MM.1S (cell line): Measurements from ENCODE around the gene ZPBP.

ENCODE experiments used
- DNase-seq: peaks from one replicate; pipeline ENCODE4 v3.0.0-alpha.2; 2015
- H2AFZ ChIP-seq: fragments of 300-600 bp; sonication (generic); 2 replicates; pipeline ENCODE4 v1.6.0; 2016; ENCODE audit warnings: antibody characterized with exemption, low read length
- H3F3A ChIP-seq: fragments of 300-600 bp; sonication (generic); 2 replicates; pipeline ENCODE4 v1.6.1; 2016; ENCODE audit warnings: mild to moderate bottlenecking, antibody characterized with exemption, low read length, moderate library complexity, mixed read lengths; ENCODE audit not compliant: insufficient read depth
- H3K27ac ChIP-seq: fragments of 300-600 bp; sonication (generic); 2 replicates; pipeline ENCODE4 v1.5.1; 2016; ENCODE audit warnings: mild to moderate bottlenecking, low read length
- H3K27me3 ChIP-seq: fragments of 300-600 bp; sonication (generic); replicated peaks from 2 replicates; pipeline ENCODE4 v1.6.0; 2016; ENCODE audit warnings: low read length; ENCODE audit not compliant: insufficient read depth
- H3K36me3 ChIP-seq: fragments of 300-600 bp; sonication (generic); replicated peaks from 2 replicates; pipeline ENCODE4 v1.6.1; 2016; ENCODE audit warnings: mild to moderate bottlenecking, low read length, mixed read lengths; ENCODE audit not compliant: insufficient read depth
- H3K4me1 ChIP-seq: fragments of 300-600 bp; sonication (generic); 2 replicates; pipeline ENCODE4 v1.6.1; 2016; ENCODE audit warnings: low read length, mixed read lengths
- H3K4me2 ChIP-seq: fragments of 300-600 bp; sonication (generic); 2 replicates; pipeline ENCODE4 v1.6.0; 2016; ENCODE audit warnings: low read depth, low read length
- H3K4me3 ChIP-seq: fragments of 300-600 bp; sonication (generic); 2 replicates; pipeline ENCODE4 v1.5.1; 2016; ENCODE audit warnings: low read length, mixed read lengths
- H3K79me2 ChIP-seq: fragments of 300-600 bp; sonication (generic); 2 replicates; pipeline ENCODE4 v1.6.1; 2016; ENCODE audit warnings: mixed run types, low read length, mixed read lengths
- H3K9ac ChIP-seq: fragments of 300-600 bp; sonication (generic); 2 replicates; pipeline ENCODE4 v1.6.1; 2016; ENCODE audit warnings: low read length, mixed read lengths
- H3K9me2 ChIP-seq: fragments of 300-600 bp; sonication (generic); replicated peaks from 2 replicates; pipeline ENCODE4 v1.6.1; 2016; ENCODE audit warnings: mild to moderate bottlenecking, low read length, mixed read lengths; ENCODE audit not compliant: insufficient read depth
- H3K9me3 ChIP-seq: fragments of 300-600 bp; sonication (generic); replicated peaks from 2 replicates; pipeline ENCODE4 v1.6.1; 2016; ENCODE audit warnings: mild to moderate bottlenecking, low read length, mixed read lengths; ENCODE audit not compliant: insufficient read depth
- H4K20me1 ChIP-seq: fragments of 300-600 bp; sonication (generic); 2 replicates; pipeline ENCODE4 v1.6.1; 2016; ENCODE audit warnings: mild to moderate bottlenecking, low read length, moderate library complexity, mixed read lengths; ENCODE audit not compliant: insufficient read depth
- EZH2 ChIP-seq: fragments of 300-600 bp; sonication (generic); optimal IDR thresholded peaks from 2 replicates; pipeline ENCODE3; 2017; ENCODE audit warnings: low read depth, mild to moderate bottlenecking, antibody characterized with exemption, low read length, mixed read lengths
- EZH2phosphoT487 ChIP-seq: fragments of 300-600 bp; sonication (generic); IDR thresholded peaks from 2 replicates; pipeline ENCODE4 v1.6.1; 2018; ENCODE audit warnings: antibody characterized with exemption, low read length
- TF ChIP-seq, protein P1 (sequence below): fragments of 300-600 bp; sonication (generic); IDR thresholded peaks from 2 replicates; pipeline ENCODE4 v1.5.1; 2016; ENCODE audit warnings: antibody characterized with exemption, low read length, mixed read lengths

Gene ZPBP

DNA sequence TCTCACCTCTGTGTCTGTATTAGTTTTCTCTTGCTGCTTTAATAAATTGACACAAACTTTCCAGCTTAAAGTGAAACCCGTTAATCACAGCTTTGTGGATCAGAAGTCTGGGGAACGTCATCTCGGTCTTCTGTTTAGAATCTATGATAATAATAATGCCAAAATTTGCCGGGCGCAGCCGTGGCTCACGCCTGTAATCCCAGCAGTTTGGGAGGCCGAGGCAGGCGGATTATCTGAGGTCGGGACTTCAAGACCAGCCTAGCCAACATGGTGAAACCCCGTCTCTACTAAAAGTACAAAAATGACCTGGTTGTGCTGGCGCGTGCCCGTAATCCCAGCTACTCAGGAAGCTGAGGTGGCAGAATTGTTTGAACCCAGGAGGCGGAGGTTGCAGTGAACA is 8.8 kb upstream of the ZPBP start:
- Histone ChIP-seq H3F3A (no peaks in the 10 kb centered on the region), H3K9me2 (no peaks in the 10 kb centered on the region), H4K20me1 (no peaks in the 10 kb centered on the region), H3K9ac (no peak overlapping the region), H3K4me1 (no peaks in the 10 kb centered on the region), H3K9me3 (no peaks in the 10 kb centered on the region), H3K79me2 (no peaks in the 10 kb centered on the region), H2AFZ (no peak overlapping the region), H3K4me2 (no peak overlapping the region), H3K4me3 (no peak overlapping the region), H3K27me3 (no peaks in the 10 kb centered on the region), H3K36me3 (no peaks in the 10 kb centered on the region), H3K27ac (no peak overlapping the region)
- TF ChIP-seq EZH2 (no peak), EZH2phosphoT487 (no peak)
- TF ChIP-seq, protein P1, sequence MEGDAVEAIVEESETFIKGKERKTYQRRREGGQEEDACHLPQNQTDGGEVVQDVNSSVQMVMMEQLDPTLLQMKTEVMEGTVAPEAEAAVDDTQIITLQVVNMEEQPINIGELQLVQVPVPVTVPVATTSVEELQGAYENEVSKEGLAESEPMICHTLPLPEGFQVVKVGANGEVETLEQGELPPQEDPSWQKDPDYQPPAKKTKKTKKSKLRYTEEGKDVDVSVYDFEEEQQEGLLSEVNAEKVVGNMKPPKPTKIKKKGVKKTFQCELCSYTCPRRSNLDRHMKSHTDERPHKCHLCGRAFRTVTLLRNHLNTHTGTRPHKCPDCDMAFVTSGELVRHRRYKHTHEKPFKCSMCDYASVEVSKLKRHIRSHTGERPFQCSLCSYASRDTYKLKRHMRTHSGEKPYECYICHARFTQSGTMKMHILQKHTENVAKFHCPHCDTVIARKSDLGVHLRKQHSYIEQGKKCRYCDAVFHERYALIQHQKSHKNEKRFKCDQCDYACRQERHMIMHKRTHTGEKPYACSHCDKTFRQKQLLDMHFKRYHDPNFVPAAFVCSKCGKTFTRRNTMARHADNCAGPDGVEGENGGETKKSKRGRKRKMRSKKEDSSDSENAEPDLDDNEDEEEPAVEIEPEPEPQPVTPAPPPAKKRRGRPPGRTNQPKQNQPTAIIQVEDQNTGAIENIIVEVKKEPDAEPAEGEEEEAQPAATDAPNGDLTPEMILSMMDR = no peak
- DNase-seq = no peak

DNA sequence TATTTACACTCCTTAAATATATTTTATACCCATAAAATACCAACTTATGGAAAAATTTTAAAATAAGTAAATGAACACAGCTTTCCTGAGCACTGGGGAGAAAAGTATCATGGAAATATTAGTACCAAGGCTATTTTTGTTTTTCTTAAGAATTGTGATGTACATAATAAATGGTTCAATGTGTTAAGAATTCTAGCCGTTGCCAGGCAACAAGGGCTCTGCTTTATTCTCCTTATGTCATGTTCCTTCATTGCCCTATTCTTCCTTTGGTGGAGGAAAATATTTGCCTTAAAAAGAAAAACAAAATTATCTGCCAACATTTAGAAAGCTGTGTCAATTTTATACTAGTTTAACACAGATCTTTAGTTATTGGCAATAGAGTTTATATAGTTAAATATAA is 2.6 kb upstream of the ZPBP start:
- Histone ChIP-seq H4K20me1 (no peaks in the 10 kb centered on the region), H3K9me3 (no peaks in the 10 kb centered on the region), H3K36me3 (no peaks in the 10 kb centered on the region), H3K27ac (no peak overlapping the region), H3K4me2 (no peak overlapping the region), H3F3A (no peaks in the 10 kb centered on the region), H3K9me2 (no peaks in the 10 kb centered on the region), H3K79me2 (no peaks in the 10 kb centered on the region), H3K4me3 (no peak overlapping the region), H2AFZ (no peak overlapping the region), H3K4me1 (no peaks in the 10 kb centered on the region), H3K27me3 (no peaks in the 10 kb centered on the region), H3K9ac (no peak overlapping the region)
- no peak for DNase-seq
- no peak for TF ChIP-seq EZH2
- no peak for TF ChIP-seq EZH2phosphoT487
- TF ChIP-seq, protein P1 = no peak

DNA sequence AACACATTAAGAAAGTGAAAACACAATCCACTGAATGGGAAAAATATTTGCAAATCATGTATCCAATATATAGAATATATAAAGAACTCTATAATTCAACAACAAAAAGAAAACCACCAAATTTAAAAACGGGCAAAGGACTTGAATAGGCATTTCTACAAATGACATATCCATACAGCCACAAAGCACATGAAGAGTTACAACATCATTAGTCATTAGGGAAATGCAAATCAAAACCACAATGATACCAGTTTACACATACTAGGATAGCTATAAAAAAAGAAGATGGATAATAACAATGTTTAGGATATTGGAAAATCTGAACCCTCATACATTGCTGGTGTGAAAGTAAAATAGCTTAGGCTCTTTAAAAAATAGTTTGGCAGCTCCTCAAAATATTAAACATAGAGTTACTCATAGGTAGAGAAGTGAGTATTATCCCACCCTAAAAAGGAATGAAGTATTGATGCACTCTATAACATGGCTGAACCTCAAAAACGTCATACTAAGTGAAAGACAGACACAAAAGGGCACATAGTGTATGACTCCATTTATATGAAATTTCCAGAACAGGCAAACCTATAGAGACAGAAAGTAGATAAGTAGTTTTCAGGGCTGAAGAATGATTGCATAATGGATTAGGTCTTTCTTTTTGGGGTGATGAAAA is 4.5 kb downstream of the ZPBP start:
- H2AFZ ChIP-seq = no peak overlapping the region
- H3K36me3 ChIP-seq = no peaks in the 10 kb centered on the region
- H3K27ac ChIP-seq = no peak overlapping the region
- no peaks in the 10 kb centered on the region for H3K9me2 ChIP-seq
- H3K27me3 ChIP-seq = no peaks in the 10 kb centered on the region
- H3K4me2 ChIP-seq = no peak overlapping the region
- no peaks in the 10 kb centered on the region for H3K4me1 ChIP-seq
- H3K9ac ChIP-seq = no peak overlapping the region
- no peaks in the 10 kb centered on the region for H3K79me2 ChIP-seq
- H3K4me3 ChIP-seq = no peak overlapping the region
- TF ChIP-seq EZH2phosphoT487 (no peak), EZH2 (no peak)
- TF ChIP-seq, protein P1 = no peak
- no peaks in the 10 kb centered on the region for H4K20me1 ChIP-seq
- no peaks in the 10 kb centered on the region for H3K9me3 ChIP-seq
- no peaks in the 10 kb centered on the region for H3F3A ChIP-seq
- DNase-seq = no peak
